Activated CD4-positive, alpha-beta T cell treated with anti-CD3 and anti-CD28 coated beads, Interleukin-2, amount 50 U/mL, for 24 hours (primary cell): Measurements from ENCODE around the gene OCA2.

ENCODE experiments used
- DNase-seq, 2 donors: peaks; one replicate each; pipeline ENCODE4 v3.0.0-alpha.2; 2020; ENCODE audit warnings: low read depth in 1 of 2, low spot score in 1 of 2

Gene OCA2

GRCh38 chr15:28080386-28080785 lies 18.7 kb downstream of the OCA2 start:
- DNase-seq, result no peak

GRCh38 chr15:28079313-28079969 lies 19.7 kb downstream of the OCA2 start:
- DNase-seq, result no peak

GRCh38 chr15:28078191-28078719 lies 20.9 kb downstream of the OCA2 start:
- no peak for DNase-seq

- DNase-seq, result no peak
These were observed 23.5 kb downstream of the OCA2 start for GRCh38 chr15:28075573-28075972.

GRCh38 chr15:28068930-28069329 lies 30.2 kb downstream of the OCA2 start:
- no peak for DNase-seq

- DNase-seq, result no peak
These were observed 32.9 kb downstream of the OCA2 start for GRCh38 chr15:28066231-28066630.

- DNase-seq, result no peak
These were observed 39.1 kb downstream of the OCA2 start for GRCh38 chr15:28060005-28060404.

GRCh38 chr15:28058082-28058481 lies 41.0 kb downstream of the OCA2 start:
- DNase-seq, result no peak

GRCh38 chr15:28051955-28052633 lies 47.0 kb downstream of the OCA2 start:
- no peak for DNase-seq

- DNase-seq, result no peak
These were observed 49.5 kb downstream of the OCA2 start for GRCh38 chr15:28049581-28049980.

- no peak for DNase-seq
These were observed 51.8 kb downstream of the OCA2 start for GRCh38 chr15:28047277-28047676.

- DNase-seq, result no peak
These were observed 54.9 kb downstream of the OCA2 start for GRCh38 chr15:28044121-28044672.

GRCh38 chr15:28043691-28044091 lies 55.4 kb downstream of the OCA2 start:
- no peak for DNase-seq

- DNase-seq, result no peak
These were observed 61.0 kb downstream of the OCA2 start for GRCh38 chr15:28037969-28038590.

GRCh38 chr15:28033443-28033842 lies 65.7 kb downstream of the OCA2 start:
- DNase-seq, result no peak

GRCh38 chr15:28030801-28031200 lies 68.3 kb downstream of the OCA2 start:
- DNase-seq, result no peak

GRCh38 chr15:28027714-28028076 lies 71.4 kb downstream of the OCA2 start:
- no peak for DNase-seq

GRCh38 chr15:28026764-28027713 lies 72.1 kb downstream of the OCA2 start:
- DNase-seq, result no peak

- no peak for DNase-seq
These were observed 72.9 kb downstream of the OCA2 start for GRCh38 chr15:28026221-28026620.

GRCh38 chr15:28025413-28025812 lies 73.7 kb downstream of the OCA2 start:
- DNase-seq, result no peak

GRCh38 chr15:28024889-28025250 lies 74.2 kb downstream of the OCA2 start:
- DNase-seq, result no peak
